ENCODE measurements around the gene BAIAP2L1. TPM values are rescaled to one million over a fixed set of nuclear protein-coding genes. Genes with fewer than 3 reads are reported as not detected.

BAIAP2L1 gene
- total RNA-seq, 2 donors from 2014 or later = 30.5 to 38.4 TPM

- Mint-ChIP-seq H3K27ac (no peak overlapping the region), H3K36me3 (ENCODE audit: low read depth) (peaks cover 60% of the 10 kb centered on the region), H3K4me3 (no peak overlapping the region), H3K27me3 (ENCODE audit: insufficient read depth) (no peaks in the 10 kb centered on the region), H3K9me3 (peaks cover 22% of the 10 kb centered on the region), H3K4me1 (no peaks in the 10 kb centered on the region)
- DNase-seq = no peak
- H3K9me3 ChIP-seq (ENCODE audit: control insufficient read depth, low read length) = peaks cover 13% of the 10 kb centered on the region
- no peak overlapping the region for H3K4me3 ChIP-seq (ENCODE audit: low read length)
- no peak overlapping the region for H3K27ac ChIP-seq (ENCODE audit: low read depth, low read length)
- no peak overlapping the region for H3K9ac ChIP-seq (ENCODE audit: extremely low read depth, low read length, poor library complexity, severe bottlenecking)
- no peaks in the 10 kb centered on the region for H3K4me1 ChIP-seq (ENCODE audit: control insufficient read depth, insufficient read depth, low read length)
- H3K36me3 ChIP-seq (ENCODE audit: control insufficient read depth, insufficient read depth, low read length) = peaks cover 34% of the 10 kb centered on the region
- 86 to 93% methylated on average over 5 to 10 of the region's 13 CpGs for WGBS, 2 experiments (ENCODE audit: insufficient coverage in 1 of 2, insufficient read length in 1 of 2)
- TF ChIP-seq CTCF (conservative IDR thresholded peaks at IDR 0.05) = no peak
- no peaks in the 10 kb centered on the region for H3K27me3 ChIP-seq (ENCODE audit: control insufficient read depth, insufficient read depth, low read length, poor library complexity, severe bottlenecking)
These were observed 85.4 kb downstream of the BAIAP2L1 start for GRCh38 chr7:98315318-98315993.

GRCh38 chr7:98314469-98314868, 86.4 kb downstream of the BAIAP2L1 start:
- TF ChIP-seq CTCF (conservative IDR thresholded peaks at IDR 0.05) = no peak
- 94 to 96% methylated on average over 9 to 11 of the region's 11 CpGs for WGBS, 2 experiments (ENCODE audit: insufficient coverage in 1 of 2, insufficient read length in 1 of 2)

GRCh38 chr7:98312201-98312600, 88.7 kb downstream of the BAIAP2L1 start:
- Mint-ChIP-seq H3K9me3 (peaks cover 13% of the 10 kb centered on the region), H3K27ac (peak overlapping the region; percentile 2), H3K36me3 (ENCODE audit: low read depth) (peaks cover 65% of the 10 kb centered on the region), H3K4me1 (no peaks in the 10 kb centered on the region), H3K4me3 (no peak overlapping the region), H3K27me3 (ENCODE audit: insufficient read depth) (no peaks in the 10 kb centered on the region)
- no peak for DNase-seq
- no peak for TF ChIP-seq CTCF (conservative IDR thresholded peaks at IDR 0.05)
- Histone ChIP-seq H3K27me3 (ENCODE audit: control insufficient read depth, insufficient read depth, low read length, poor library complexity, severe bottlenecking) (no peaks in the 10 kb centered on the region), H3K36me3 (ENCODE audit: control insufficient read depth, insufficient read depth, low read length) (peaks cover 29% of the 10 kb centered on the region), H3K4me1 (ENCODE audit: control insufficient read depth, insufficient read depth, low read length) (no peaks in the 10 kb centered on the region), H3K27ac (ENCODE audit: low read depth, low read length) (no peak overlapping the region), H3K9ac (ENCODE audit: extremely low read depth, low read length, poor library complexity, severe bottlenecking) (no peak overlapping the region), H3K9me3 (ENCODE audit: control insufficient read depth, low read length) (peaks cover 7% of the 10 kb centered on the region), H3K4me3 (ENCODE audit: low read length) (no peak overlapping the region)
- WGBS, 2 experiments (ENCODE audit: insufficient coverage in 1 of 2, insufficient read length in 1 of 2) = 87 to 88% methylated on average over 5 to 7 of the region's 7 CpGs

More at GRCh38 chr7:98314469-98314868, 86.4 kb downstream of the BAIAP2L1 start:
- Histone ChIP-seq H3K27me3 (ENCODE audit: control insufficient read depth, insufficient read depth, low read length, poor library complexity, severe bottlenecking) (no peaks in the 10 kb centered on the region), H3K36me3 (ENCODE audit: control insufficient read depth, insufficient read depth, low read length) (peaks cover 34% of the 10 kb centered on the region), H3K4me1 (ENCODE audit: control insufficient read depth, insufficient read depth, low read length) (no peaks in the 10 kb centered on the region), H3K4me3 (ENCODE audit: low read length) (no peak overlapping the region), H3K9me3 (ENCODE audit: control insufficient read depth, low read length) (peaks cover 13% of the 10 kb centered on the region), H3K27ac (ENCODE audit: low read depth, low read length) (no peak overlapping the region), H3K9ac (ENCODE audit: extremely low read depth, low read length, poor library complexity, severe bottlenecking) (no peak overlapping the region)
- no peak for DNase-seq
- Mint-ChIP-seq H3K4me3 (no peak overlapping the region), H3K4me1 (no peaks in the 10 kb centered on the region), H3K27ac (no peak overlapping the region), H3K9me3 (peaks cover 22% of the 10 kb centered on the region), H3K36me3 (ENCODE audit: low read depth) (peaks cover 62% of the 10 kb centered on the region), H3K27me3 (ENCODE audit: insufficient read depth) (no peaks in the 10 kb centered on the region)
